K562 (cell line): ENCODE results near the gene ALK. TPM values are rescaled to one million over a fixed set of nuclear protein-coding genes. Genes with fewer than 3 reads are reported as not detected.

Experiments used
- ATAC-seq: fragments of 200-7000 bp; cut with Tn5 transposase; 3 replicates; pipeline ENCODE4 v1.9.1; 2020; ENCODE audit warnings: moderate library complexity
- BruUV-seq: library from RNA; stranded (reverse); fragments of 400-500 nt; replicated peaks from 2 replicates; lab custom pipeline; 2021; lab: Mats Ljungman, UMichigan
- CTCF ChIA-PET: fragments of 300-600 bp; formaldehyde crosslinking; extraction: SDS; loops from one replicate; lab custom pipeline; 2021; ENCODE audit warnings: low intra/inter-chr PET ratio; lab: Yijun Ruan, JAX
- POLR2A ChIA-PET: fragments of 300-600, 350-650 bp; sonication (Branson Sonifier 250); formaldehyde crosslinking; extraction: SDS; loops from one replicate; lab custom pipeline; 2021; ENCODE audit warnings: antibody characterized with exemption, inconsistent platforms; lab: Yijun Ruan, JAX
- DNase-seq, 4 experiments: peaks; one replicate each; pipeline versions ENCODE4 v3.0.0 to v3.0.0-alpha.2; 2011 to 2018; ENCODE audit warnings: low spot score in 3 of 4, mixed read lengths in 3 of 4; ENCODE audit errors: extremely low read depth in 1 of 4
- FAIRE-seq: peaks from 2 replicates; lab custom pipeline; 2011; peaks lifted over from hg19 to GRCh38; lab: Jason Lieb, UNC
- H2AFZ ChIP-seq: 2 replicates; pipeline ENCODE4 v1.6.0; 2011; ENCODE audit warnings: low read depth, low read length, control low read depth, inconsistent platforms
- H3K27ac ChIP-seq: fragments of 200-600 bp; 3 replicates; pipeline ENCODE4 v1.8.0; 2011; ENCODE audit warnings: low read depth, mild to moderate bottlenecking, control low read depth, inconsistent platforms, low read length, moderate library complexity, mixed read lengths; ENCODE audit errors: extremely low read depth
- H3K27me3 ChIP-seq, 2 experiments: fragments of 300-600 bp in 1 of 2; 2 replicates in 1 of 2; 3 replicates in 1 of 2; pipeline versions ENCODE4 v1.6.0 to v1.8.0; 2011; ENCODE audit warnings: inconsistent platforms in 2 of 2, low read length in 2 of 2, mild to moderate bottlenecking in 1 of 2, mixed read lengths in 1 of 2, moderate library complexity in 1 of 2; ENCODE audit not compliant: control insufficient read depth in 2 of 2, insufficient read depth in 2 of 2
- H3K36me3 ChIP-seq: fragments of 300-600 bp; 3 replicates; pipeline ENCODE4 v1.8.0; 2011; ENCODE audit warnings: mild to moderate bottlenecking, low read length, inconsistent platforms; ENCODE audit not compliant: control insufficient read depth, insufficient read depth
- H3K4me1 ChIP-seq, 2 experiments: fragments of 200-600 bp in 1 of 2; replicated peaks in 1 of 2; 2 replicates in 1 of 2; 3 replicates in 1 of 2; pipeline versions ENCODE4 v1.5.1 to v1.8.0; 2011; ENCODE audit warnings: inconsistent platforms in 2 of 2, low read length in 2 of 2, mild to moderate bottlenecking in 1 of 2, mixed read lengths in 1 of 2, moderate library complexity in 1 of 2; ENCODE audit not compliant: control insufficient read depth in 2 of 2, insufficient read depth in 2 of 2
- H3K4me2 ChIP-seq: 2 replicates; pipeline ENCODE4 v1.6.1; 2011; ENCODE audit warnings: low read length, control low read depth, inconsistent platforms, mixed read lengths; ENCODE audit not compliant: insufficient read depth
- H3K4me3 ChIP-seq: fragments of 200-600 bp; sonication (generic), shearing (Covaris generic); 2 replicates; pipeline ENCODE4 v1.5.1; 2016; ENCODE audit warnings: control low read depth, inconsistent platforms
- H3K79me2 ChIP-seq: fragments of 200-600 bp; 3 replicates; pipeline ENCODE4 v1.8.0; 2011; ENCODE audit warnings: low read length, inconsistent platforms; ENCODE audit not compliant: control insufficient read depth, insufficient read depth
- H3K9ac ChIP-seq, 2 experiments: 2 replicates each; pipeline versions ENCODE4 v1.6.0 to v1.6.1; 2011; ENCODE audit warnings: low read depth in 2 of 2, low read length in 2 of 2, control low read depth in 1 of 2, inconsistent platforms in 1 of 2, mild to moderate bottlenecking in 1 of 2, mixed read lengths in 1 of 2; ENCODE audit not compliant: insufficient read depth in 1 of 2
- H3K9me1 ChIP-seq: one replicate; pipeline ENCODE4 v1.6.0; 2011; ENCODE audit warnings: inconsistent platforms, mild to moderate bottlenecking, low read length, moderate library complexity; ENCODE audit not compliant: control insufficient read depth, insufficient read depth
- H3K9me3 ChIP-seq: replicated peaks from 2 replicates; pipeline ENCODE4 v1.5.1; 2011; ENCODE audit warnings: low read depth, low read length, inconsistent platforms; ENCODE audit not compliant: control insufficient read depth, insufficient read depth
- H4K20me1 ChIP-seq: replicated peaks from 2 replicates; pipeline ENCODE4 v1.6.1; 2011; ENCODE audit warnings: low read length, inconsistent platforms, mixed read lengths; ENCODE audit not compliant: control insufficient read depth, insufficient read depth
- JUND ChIP-seq, 2 experiments: IDR thresholded peaks; 2 replicates in 1 of 2; 3 replicates in 1 of 2; pipeline ENCODE4 v1.6.1; 2011; ENCODE audit warnings: borderline replicate concordance in 2 of 2, low read depth in 2 of 2, low read length in 2 of 2, improper control_type of control experiment in 1 of 2, missing biosample characterization in 1 of 2, missing genetic modification characterization in 1 of 2, missing genetic modification reagents in 1 of 2
- PHF8 ChIP-seq: fragments of 200-600 bp; sonication (generic); IDR thresholded peaks from 2 replicates; pipeline ENCODE4 v1.6.1; 2012; ENCODE audit warnings: mixed run types, mild to moderate bottlenecking, inconsistent platforms, low read length, moderate library complexity, borderline replicate concordance
- RUNX1 ChIP-seq: sonication (generic); IDR thresholded peaks from 2 replicates; pipeline ENCODE4 v1.6.1; 2016; ENCODE audit warnings: antibody characterized with exemption, low read depth
- SLC30A9 ChIP-seq: fragments of 250-450 bp; sonication (Bioruptor Pico); IDR thresholded peaks from 2 replicates; pipeline ENCODE4 v1.8.0; 2022; ENCODE audit warnings: mild to moderate bottlenecking, moderate library complexity
- USF2 ChIP-seq: sonication (generic); formaldehyde crosslinking; IDR thresholded peaks from 2 replicates; pipeline ENCODE4 v1.5.0; 2020; ENCODE audit warnings: missing genetic modification reagents
- ZBTB40 ChIP-seq, 2 experiments: fragments of 450-650 bp in 1 of 2; sonication (generic) in 1 of 2; formaldehyde crosslinking in 1 of 2; IDR thresholded peaks; 2 replicates each; pipeline versions ENCODE4 v1.7.1 to v1.9.0; 2016 to 2022; ENCODE audit warnings: inconsistent platforms in 1 of 2, mild to moderate bottlenecking in 1 of 2, missing genetic modification reagents in 1 of 2
- ZNF184 ChIP-seq: sonication (generic); formaldehyde crosslinking; IDR thresholded peaks from 2 replicates; pipeline ENCODE4 v1.5.0; 2020; ENCODE audit warnings: missing genetic modification reagents
- ZNF282 ChIP-seq: sonication (generic); formaldehyde crosslinking; IDR thresholded peaks from 2 replicates; pipeline ENCODE4 v1.8.1; 2023; ENCODE audit warnings: missing genetic modification reagents
- ZNF395 ChIP-seq: fragments of 200-800 bp; sonication (Bioruptor generic); IDR thresholded peaks from 2 replicates; pipeline ENCODE4 v1.6.1; 2017; ENCODE audit warnings: missing genetic modification characterization, missing compliant biosample characterization
- WGBS: fragments of 100-300 bp; shearing (Covaris generic); methylation state at CpG from one replicate; pipeline ENCODE4 v1.1.6; 2016; ENCODE audit warnings: low coverage, mixed read lengths; ENCODE audit not compliant: insufficient coverage; ENCODE audit errors: missing lambda C conversion rate; 5-methylcytosine and 5-hydroxymethylcytosine counted together
- in situ Hi-C: fragments of 300-500 bp; cut with MboI; formaldehyde crosslinking; loops from 4 replicates; pipeline ENCODE4 v1.15.0; 2018; ENCODE audit warnings: inconsistent platforms, mixed read lengths
- intact Hi-C: fragments of 100-400 bp; cut with micrococcal nuclease; formaldehyde crosslinking; loops from 2 replicates; pipeline ENCODE4 v1.14.2; 2022
- polyA plus RNA-seq, 8 experiments: library from polyadenylated mRNA; depleted of rRNA in 4 of 8; stranded (reverse) in 5 of 8; unstranded in 3 of 8; fragments of >200 nt; fragmentation: Nextera tagmentation in 2 of 8; fragmentation: Illumina TruSeq in 1 of 8; extraction: Ambion mirVana in 2 of 8; extraction: Trizol in 1 of 8; gene quantifications; 2 replicates each; pipeline versions ENCODE4 v1.2.1 to v1.2.3, GENCODE V29; 2011 to 2014; ENCODE audit warnings: inconsistent platforms in 1 of 8, missing spikeins in 1 of 8
- total RNA-seq, 7 experiments: library from RNA; depleted of rRNA in 6 of 7; stranded (reverse); fragments of >200 nt in 6 of 7; fragmentation: Illumina TruSeq in 2 of 7; extraction: Trizol in 2 of 7; gene quantifications; 2 replicates each; pipeline versions ENCODE4 v1.2.1 to v1.2.3, GENCODE V29; 2011 to 2021; ENCODE audit warnings: low replicate concordance in 1 of 7

Gene ALK
- total and polyA plus RNA-seq, 9 of the 15 experiments (the other 6 are each of a cell fraction or from before 2014, with no cell fraction given) = not detected

GRCh38 chr2:29455200-29455860, 466.1 kb downstream of the ALK start:
- Histone ChIP-seq H3K27ac (no peak overlapping the region), H4K20me1 (no peaks in the 10 kb centered on the region), H3K4me3 (no peak overlapping the region), H3K4me1 (no peaks in the 10 kb centered on the region), H3K36me3 (no peaks in the 10 kb centered on the region), H3K79me2 (no peaks in the 10 kb centered on the region), H3K27me3 (peaks cover 0 to 3% of the 10 kb centered on the region in 2 experiments; a peak in 2 of 5 replicates), H3K9me3 (no peaks in the 10 kb centered on the region), H3K4me2 (no peak overlapping the region), H3K9ac (no peak overlapping the region), H3K9me1 (no peaks in the 10 kb centered on the region), H2AFZ (no peak overlapping the region)
- CTCF ChIA-PET = no interaction called here
- 2% methylated on average over 5 of the region's 6 CpGs for WGBS
- no peak for ATAC-seq
- intact Hi-C loops (no loop called here), in situ Hi-C loops (no loop called here)
- DNase-seq = no peak
- POLR2A ChIA-PET = interaction anchor here (0.7 kb wide), 1 partner anchor 11 kb away, joined by 4 read pairs; no protein-coding TSS in a partner anchor
- no TSS peak for BruUV-seq
- no peak for FAIRE-seq
- no peak for TF ChIP-seq ZBTB40 (IDR thresholded peaks at IDR 0.05)
- no peak for TF ChIP-seq ZBTB40 (CRISPR knock-in tag; IDR thresholded peaks at IDR 0.05)
- TF ChIP-seq ZNF282 = no peak
- TF ChIP-seq ZNF395 (CRISPR knock-in tag) = no peak
- no peak for TF ChIP-seq RUNX1
- no peak for TF ChIP-seq PHF8
- no peak for TF ChIP-seq ZNF184 (CRISPR knock-in tag)
- no peak for TF ChIP-seq JUND (IDR thresholded peaks at IDR 0.05; ENCODE audit: borderline replicate concordance, low read depth, low read length)
- TF ChIP-seq JUND (tag; IDR thresholded peaks at IDR 0.05; ENCODE audit: borderline replicate concordance, low read depth, low read length) = no peak
- TF ChIP-seq SLC30A9 = no peak
- no peak for TF ChIP-seq USF2 (CRISPR knock-in tag)
